HG02571 (cell line): ENCODE measurements around the gene ROPN1.

Experiments
- ATAC-seq: cut with Tn5 transposase; IDR thresholded peaks from one replicate; pipeline ENCODE4 v1.9.1; 2021; ENCODE audit warnings: mild to moderate bottlenecking, moderate library complexity; ENCODE audit not compliant: unreplicated experiment

Gene ROPN1

GRCh38 chr3:123951522-123952447, 40.1 kb downstream of the ROPN1 start:
- no peak for ATAC-seq

- no peak for ATAC-seq
Observed at GRCh38 chr3:123949641-123950040, 42.3 kb downstream of the ROPN1 start.

GRCh38 chr3:123948449-123948848, 43.5 kb downstream of the ROPN1 start:
- no peak for ATAC-seq

- no peak for ATAC-seq
Observed at GRCh38 chr3:123947482-123947881, 44.4 kb downstream of the ROPN1 start.

- no peak for ATAC-seq
Observed at GRCh38 chr3:123941542-123941941, 50.4 kb downstream of the ROPN1 start.

- no peak for ATAC-seq
Observed at GRCh38 chr3:123941121-123941520, 50.8 kb downstream of the ROPN1 start.

- no peak for ATAC-seq
Observed at GRCh38 chr3:123939706-123940105, 52.2 kb downstream of the ROPN1 start.

GRCh38 chr3:123936400-123936799, 55.5 kb downstream of the ROPN1 start:
- ATAC-seq = no peak

- no peak for ATAC-seq
Observed at GRCh38 chr3:123935830-123936229, 56.1 kb downstream of the ROPN1 start.

GRCh38 chr3:123934250-123934649, 57.7 kb downstream of the ROPN1 start:
- no peak for ATAC-seq

GRCh38 chr3:123930445-123930844, 61.5 kb downstream of the ROPN1 start:
- ATAC-seq = no peak

- ATAC-seq = no peak
Observed at GRCh38 chr3:123929325-123929724, 62.6 kb downstream of the ROPN1 start.

- ATAC-seq = no peak
Observed at GRCh38 chr3:123926396-123926795, 65.5 kb downstream of the ROPN1 start.

GRCh38 chr3:123920868-123921267, 71.1 kb downstream of the ROPN1 start:
- ATAC-seq = no peak

GRCh38 chr3:123920383-123920782, 71.5 kb downstream of the ROPN1 start:
- ATAC-seq = no peak

GRCh38 chr3:123919353-123919752, 72.6 kb downstream of the ROPN1 start:
- no peak for ATAC-seq
